ENCODE measurements around the gene HECTD3.

The HECTD3 gene

GRCh38 chr1:45010855-45011811 is at the start of gene HECTD3:
Gene HECTD3, minus strand, starts transcription at chr1:45011324. Its CDS starts 67 bp downstream, at chr1:45011257.
- peak within 1 kb of the TSS; percentile 70 for H3K9ac ChIP-seq (ENCODE audit: low read length)
- H3K36me3 ChIP-seq (ENCODE audit: low read length), result no peaks in the 10 kb centered on the region
- no peaks in the 10 kb centered on the region for H3K9me2 ChIP-seq (replicated peaks; ENCODE audit: insufficient read depth, low read length)
- H2AFZ ChIP-seq (ENCODE audit: low read depth, low read length, severe bottlenecking), result peak within 1 kb of the TSS; percentile 95
- peak within 1 kb of the TSS; percentile 79 for H3K4me3 ChIP-seq (ENCODE audit: insufficient read depth, low read length, poor library complexity, severe bottlenecking)
- H3K4me2 ChIP-seq (ENCODE audit: low read depth, low read length, poor library complexity, severe bottlenecking), result peak within 1 kb of the TSS; percentile 93
- no peak for TF ChIP-seq EZH2phosphoT487 (conservative IDR thresholded peaks at IDR 0.05; ENCODE audit: low read length)
- TF ChIP-seq, protein P1, sequence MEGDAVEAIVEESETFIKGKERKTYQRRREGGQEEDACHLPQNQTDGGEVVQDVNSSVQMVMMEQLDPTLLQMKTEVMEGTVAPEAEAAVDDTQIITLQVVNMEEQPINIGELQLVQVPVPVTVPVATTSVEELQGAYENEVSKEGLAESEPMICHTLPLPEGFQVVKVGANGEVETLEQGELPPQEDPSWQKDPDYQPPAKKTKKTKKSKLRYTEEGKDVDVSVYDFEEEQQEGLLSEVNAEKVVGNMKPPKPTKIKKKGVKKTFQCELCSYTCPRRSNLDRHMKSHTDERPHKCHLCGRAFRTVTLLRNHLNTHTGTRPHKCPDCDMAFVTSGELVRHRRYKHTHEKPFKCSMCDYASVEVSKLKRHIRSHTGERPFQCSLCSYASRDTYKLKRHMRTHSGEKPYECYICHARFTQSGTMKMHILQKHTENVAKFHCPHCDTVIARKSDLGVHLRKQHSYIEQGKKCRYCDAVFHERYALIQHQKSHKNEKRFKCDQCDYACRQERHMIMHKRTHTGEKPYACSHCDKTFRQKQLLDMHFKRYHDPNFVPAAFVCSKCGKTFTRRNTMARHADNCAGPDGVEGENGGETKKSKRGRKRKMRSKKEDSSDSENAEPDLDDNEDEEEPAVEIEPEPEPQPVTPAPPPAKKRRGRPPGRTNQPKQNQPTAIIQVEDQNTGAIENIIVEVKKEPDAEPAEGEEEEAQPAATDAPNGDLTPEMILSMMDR (IDR thresholded peaks at IDR 0.05; ENCODE audit: insufficient read depth, low read length, poor library complexity, severe bottlenecking), result no peak
- no peaks in the 10 kb centered on the region for H3K79me2 ChIP-seq (ENCODE audit: insufficient read depth, low read length)
- no peaks in the 10 kb centered on the region for H3F3A ChIP-seq (ENCODE audit: insufficient read depth)
- peak within 1 kb of the TSS; percentile 39 for H3K27ac ChIP-seq (ENCODE audit: low read depth, low read length)
- no peaks in the 10 kb centered on the region for H4K20me1 ChIP-seq (ENCODE audit: low read depth, low read length)
- H3K9me3 ChIP-seq (ENCODE audit: insufficient read depth, low read length), result no peaks in the 10 kb centered on the region
- no peaks in the 10 kb centered on the region for H3K27me3 ChIP-seq (ENCODE audit: low read length)

DNA sequence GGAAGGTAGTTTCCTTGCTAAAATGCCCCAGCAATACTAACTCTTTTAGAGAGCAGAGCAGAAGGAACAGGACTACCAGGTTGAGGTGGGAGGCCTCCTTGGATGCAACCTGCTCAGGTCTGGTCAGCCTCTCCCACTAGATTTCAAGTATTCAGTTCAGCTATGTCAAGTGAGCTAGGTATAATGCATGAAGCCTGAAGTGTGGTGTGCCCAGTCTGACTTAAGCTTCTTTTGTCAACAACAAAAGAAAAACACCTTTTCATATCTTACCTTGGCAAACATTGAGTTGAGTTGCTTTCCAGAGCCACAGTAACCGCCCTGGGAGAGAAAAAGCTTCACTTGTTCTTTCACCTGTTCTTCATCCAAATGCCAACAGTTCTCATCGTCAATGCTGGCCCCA is 48.7 kb upstream of the HECTD3 start:
- Histone ChIP-seq H4K20me1 (ENCODE audit: low read depth, low read length) (no peaks in the 10 kb centered on the region), H3K27ac (ENCODE audit: low read depth, low read length) (no peak overlapping the region), H3K27me3 (ENCODE audit: low read length) (no peaks in the 10 kb centered on the region), H3K4me3 (ENCODE audit: insufficient read depth, low read length, poor library complexity, severe bottlenecking) (no peak overlapping the region), H3K4me2 (ENCODE audit: low read depth, low read length, poor library complexity, severe bottlenecking) (no peak overlapping the region), H3F3A (ENCODE audit: insufficient read depth) (no peaks in the 10 kb centered on the region), H3K9me3 (ENCODE audit: insufficient read depth, low read length) (no peaks in the 10 kb centered on the region), H3K9me2 (replicated peaks; ENCODE audit: insufficient read depth, low read length) (no peaks in the 10 kb centered on the region), H2AFZ (ENCODE audit: low read depth, low read length, severe bottlenecking) (no peak overlapping the region), H3K36me3 (ENCODE audit: low read length) (no peaks in the 10 kb centered on the region), H3K79me2 (ENCODE audit: insufficient read depth, low read length) (no peaks in the 10 kb centered on the region), H3K9ac (ENCODE audit: low read length) (no peak overlapping the region)
- TF ChIP-seq, protein P1 (IDR thresholded peaks at IDR 0.05; ENCODE audit: insufficient read depth, low read length, poor library complexity, severe bottlenecking), result no peak
- no peak for TF ChIP-seq EZH2phosphoT487 (conservative IDR thresholded peaks at IDR 0.05; ENCODE audit: low read length)

DNA sequence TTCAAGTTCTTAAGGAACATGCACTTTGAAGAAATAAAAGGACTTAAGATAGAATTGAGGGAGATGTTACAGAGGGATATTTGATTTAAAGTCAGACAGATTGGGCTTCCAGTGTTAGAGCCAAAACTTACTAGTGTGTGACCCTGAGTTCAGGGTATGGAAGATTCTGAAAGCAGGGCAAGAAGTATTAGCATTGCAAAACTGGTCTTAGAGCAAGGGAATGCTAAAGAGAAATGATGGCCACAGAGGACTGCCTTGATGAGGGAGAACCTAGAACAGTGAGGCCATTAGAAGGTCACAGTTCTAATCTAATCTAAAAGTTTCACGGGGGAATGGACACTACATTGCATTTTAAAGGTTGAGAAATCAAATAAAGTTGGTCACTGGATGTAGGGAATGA is 46.4 kb upstream of the HECTD3 start:
- Histone ChIP-seq H3F3A (ENCODE audit: insufficient read depth) (no peaks in the 10 kb centered on the region), H3K36me3 (ENCODE audit: low read length) (no peaks in the 10 kb centered on the region), H3K9me3 (ENCODE audit: insufficient read depth, low read length) (no peaks in the 10 kb centered on the region), H3K27me3 (ENCODE audit: low read length) (no peaks in the 10 kb centered on the region), H3K4me3 (ENCODE audit: insufficient read depth, low read length, poor library complexity, severe bottlenecking) (no peak overlapping the region), H3K9ac (ENCODE audit: low read length) (no peak overlapping the region), H2AFZ (ENCODE audit: low read depth, low read length, severe bottlenecking) (no peak overlapping the region), H3K4me2 (ENCODE audit: low read depth, low read length, poor library complexity, severe bottlenecking) (no peak overlapping the region), H3K79me2 (ENCODE audit: insufficient read depth, low read length) (no peaks in the 10 kb centered on the region), H3K9me2 (replicated peaks; ENCODE audit: insufficient read depth, low read length) (no peaks in the 10 kb centered on the region), H3K27ac (ENCODE audit: low read depth, low read length) (no peak overlapping the region), H4K20me1 (ENCODE audit: low read depth, low read length) (no peaks in the 10 kb centered on the region)
- TF ChIP-seq, protein P1 (IDR thresholded peaks at IDR 0.05; ENCODE audit: insufficient read depth, low read length, poor library complexity, severe bottlenecking), result no peak
- no peak for TF ChIP-seq EZH2phosphoT487 (conservative IDR thresholded peaks at IDR 0.05; ENCODE audit: low read length)

Data from SU-DHL-6 (cell line).